HepG2 (cell line): ENCODE data around the gene GRIK2. TPM values are rescaled to one million over a fixed set of nuclear protein-coding genes. Genes with fewer than 3 reads are reported as not detected.

Experiments used
- ATAC-seq: fragments of 200-7000 bp; cut with Tn5 transposase; 3 replicates; pipeline ENCODE4 v1.9.1; 2020; ENCODE audit warnings: mild to moderate bottlenecking, moderate library complexity
- BruUV-seq: library from RNA; stranded (reverse); fragments of 400-500 nt; replicated peaks from 2 replicates; lab custom pipeline; 2021; lab: Mats Ljungman, UMichigan
- CTCF ChIA-PET: fragments of 300-600 bp; formaldehyde crosslinking; extraction: SDS; loops from one replicate; lab custom pipeline; 2021; ENCODE audit warnings: low total read pairs, inconsistent platforms, low intra/inter-chr PET ratio; lab: Yijun Ruan, JAX
- POLR2A ChIA-PET: fragments of 350-600 bp; sonication (Branson Sonifier 250); formaldehyde crosslinking; loops from one replicate; lab custom pipeline; 2020; ENCODE audit warnings: antibody characterized with exemption, inconsistent platforms; lab: Yijun Ruan, JAX
- DNase-seq: peaks from one replicate; pipeline ENCODE4 v3.0.0-alpha.2; 2015; ENCODE audit warnings: low spot score
- FAIRE-seq: peaks from 3 replicates; lab custom pipeline; 2011; peaks lifted over from hg19 to GRCh38; lab: Jason Lieb, UNC
- H2AFZ ChIP-seq: one replicate; pipeline ENCODE4 v1.6.1; 2011; ENCODE audit warnings: low read length, inconsistent platforms
- H3K27ac ChIP-seq: fragments of 300-600 bp; 3 replicates; pipeline ENCODE4 v1.8.0; 2011; ENCODE audit warnings: mixed run types, mild to moderate bottlenecking, mixed read lengths, low read length, inconsistent platforms; ENCODE audit not compliant: insufficient read depth; ENCODE audit errors: extremely low read length
- H3K27me3 ChIP-seq, 2 experiments: fragments of 200-600 bp in 1 of 2; 2 replicates in 1 of 2; 3 replicates in 1 of 2; pipeline versions ENCODE4 v1.6.0 to v1.8.0; 2011; ENCODE audit warnings: low read length in 2 of 2, mild to moderate bottlenecking in 2 of 2, moderate library complexity in 2 of 2, inconsistent platforms in 1 of 2; ENCODE audit not compliant: insufficient read depth in 2 of 2, control insufficient read depth in 1 of 2
- H3K36me3 ChIP-seq, 2 experiments: fragments of 200-600 bp in 1 of 2; replicated peaks in 1 of 2; 2 replicates in 1 of 2; 3 replicates in 1 of 2; pipeline versions ENCODE4 v1.5.1 to v1.8.0; 2011; ENCODE audit warnings: low read length in 2 of 2, inconsistent platforms in 1 of 2; ENCODE audit not compliant: insufficient read depth in 2 of 2, control insufficient read depth in 1 of 2
- H3K4me1 ChIP-seq: 2 replicates; pipeline ENCODE4 v1.5.1; 2012; ENCODE audit warnings: low read length, inconsistent platforms; ENCODE audit not compliant: insufficient read depth
- H3K4me2 ChIP-seq: 2 replicates; pipeline ENCODE4 v1.6.0; 2011; ENCODE audit warnings: low read depth, low read length, inconsistent platforms
- H3K4me3 ChIP-seq, 3 experiments: fragments of 200-600 bp in 1 of 3; sonication (generic), shearing (Covaris generic) in 1 of 3; replicated peaks in 1 of 3; 2 replicates each; pipeline ENCODE4 v1.5.1; 2011 to 2016; ENCODE audit warnings: low read length in 3 of 3, inconsistent platforms in 2 of 3, low read depth in 2 of 3, mild to moderate bottlenecking in 2 of 3, control low read depth in 1 of 3, mixed read lengths in 1 of 3; ENCODE audit not compliant: insufficient read depth in 1 of 3
- H3K79me2 ChIP-seq: one replicate; pipeline ENCODE4 v1.6.1; 2011; ENCODE audit warnings: low read length, inconsistent platforms; ENCODE audit not compliant: insufficient read depth
- H3K9ac ChIP-seq: 2 replicates; pipeline ENCODE4 v1.6.0; 2011; ENCODE audit warnings: mild to moderate bottlenecking, low read depth, low read length, inconsistent platforms; ENCODE audit not compliant: insufficient read depth
- H3K9me3 ChIP-seq: 2 replicates; pipeline ENCODE4 v1.5.1; 2012; ENCODE audit warnings: mild to moderate bottlenecking, low read length
- H4K20me1 ChIP-seq: 2 replicates; pipeline ENCODE4 v1.6.0; 2011; ENCODE audit warnings: inconsistent platforms, mild to moderate bottlenecking, low read length, moderate library complexity; ENCODE audit not compliant: insufficient read depth
- GFI1 ChIP-seq: sonication (generic); formaldehyde crosslinking; IDR thresholded peaks from 2 replicates; pipeline ENCODE4 v1.5.0; 2020; ENCODE audit warnings: missing genetic modification reagents, mild to moderate bottlenecking, borderline replicate concordance
- SRSF9 ChIP-seq: fragments of 200-400 bp; formaldehyde crosslinking; IDR thresholded peaks from 2 replicates; pipeline ENCODE4 v1.6.1; 2018; ENCODE audit warnings: borderline replicate concordance, mild to moderate bottlenecking, low read depth, low read length; ENCODE audit not compliant: insufficient read depth, poor library complexity, severe bottlenecking
- ZNF260 ChIP-seq: sonication (generic); formaldehyde crosslinking; IDR thresholded peaks from 2 replicates; pipeline ENCODE4 v1.4.0; 2020; ENCODE audit warnings: missing genetic modification reagents, low read depth, mild to moderate bottlenecking, borderline replicate concordance
- ZNF510 ChIP-seq: sonication (generic); formaldehyde crosslinking; IDR thresholded peaks from 2 replicates; pipeline ENCODE4 v1.4.0; 2020; ENCODE audit warnings: low read depth, mild to moderate bottlenecking, missing genetic modification reagents
- ZNF687 ChIP-seq: sonication (generic); formaldehyde crosslinking; IDR thresholded peaks from 2 replicates; pipeline ENCODE4 v1.5.1; 2020; ENCODE audit warnings: mild to moderate bottlenecking, missing genetic modification reagents, moderate library complexity
- WGBS: methylation state at CpG from one replicate; pipeline ENCODE4 v1.1.6; 2017; ENCODE audit warnings: low lambda C conversion rate; 5-methylcytosine and 5-hydroxymethylcytosine counted together
- in situ Hi-C: cut with HindIII; loops from 2 replicates; pipeline ENCODE4 v1.10.0; 2017; ENCODE audit warnings: low pct_unique_long_range_greater_than_20kb; ENCODE audit not compliant: extremely low pct_ligation_motif_present
- intact Hi-C: fragments of 100-400 bp; cut with micrococcal nuclease; formaldehyde crosslinking; loops from one replicate; pipeline ENCODE4 v1.10.0; 2022; ENCODE audit not compliant: unreplicated experiment
- polyA plus RNA-seq, 8 experiments: library from polyadenylated mRNA; depleted of rRNA in 3 of 8; stranded (reverse) in 7 of 8; unstranded in 1 of 8; fragments of >200 nt; fragmentation: Illumina TruSeq in 4 of 8; extraction: Trizol in 4 of 8; gene quantifications; 2 replicates each; pipeline versions ENCODE4 v1.2.1 to v1.2.3, GENCODE V29; 2011 to 2016; ENCODE audit warnings: low read depth in 4 of 8, missing spikeins in 1 of 8, mixed read lengths in 1 of 8; ENCODE audit not compliant: insufficient read depth in 1 of 8
- total RNA-seq, 5 experiments: library from RNA; depleted of rRNA; stranded (reverse); fragments of >200 nt; fragmentation: Illumina TruSeq; extraction: Trizol; gene quantifications; 2 replicates each; pipeline ENCODE4 v1.2.3, GENCODE V29; 2016; ENCODE audit warnings: low read depth in 1 of 5
- TF ChIP-seq, protein P1 (sequence below): sonication (generic); formaldehyde crosslinking; IDR thresholded peaks from 2 replicates; pipeline ENCODE4 v1.8.1; 2023; ENCODE audit warnings: mild to moderate bottlenecking, moderate library complexity, missing genetic modification reagents
- TF ChIP-seq, protein P2 (sequence below): sonication (generic); formaldehyde crosslinking; conservative IDR thresholded peaks from 2 replicates; pipeline ENCODE4 v1.8.0; 2022; ENCODE audit warnings: missing genetic modification reagents

Gene GRIK2
- total and polyA plus RNA-seq, 2 of the 13 experiments (the other 11 are each of a cell fraction or from before 2014, with no cell fraction given) = not detected

DNA sequence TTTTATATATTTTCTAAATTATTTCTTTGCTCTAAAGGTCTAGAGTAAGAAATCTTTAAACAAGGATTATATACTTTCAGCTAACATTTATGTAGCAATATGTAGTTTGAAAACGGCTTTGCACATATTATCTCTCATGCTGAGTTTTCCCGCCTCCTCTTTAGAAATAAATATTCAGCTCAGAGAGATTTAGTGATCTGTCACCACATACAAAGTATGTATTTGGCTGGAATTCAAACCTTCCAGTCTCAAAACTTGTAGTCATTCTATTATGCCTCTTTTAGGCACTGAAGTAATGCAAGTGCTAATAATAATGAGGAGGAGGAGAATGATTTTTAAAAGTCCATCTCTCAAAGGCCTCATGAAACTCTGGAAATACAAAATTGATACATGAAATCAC lies 525.0 kb downstream of the GRIK2 start (continued):
- TF ChIP-seq ZNF260 = no peak
- TF ChIP-seq ZNF510 (CRISPR knock-in tag) = no peak
- TF ChIP-seq, protein P1, sequence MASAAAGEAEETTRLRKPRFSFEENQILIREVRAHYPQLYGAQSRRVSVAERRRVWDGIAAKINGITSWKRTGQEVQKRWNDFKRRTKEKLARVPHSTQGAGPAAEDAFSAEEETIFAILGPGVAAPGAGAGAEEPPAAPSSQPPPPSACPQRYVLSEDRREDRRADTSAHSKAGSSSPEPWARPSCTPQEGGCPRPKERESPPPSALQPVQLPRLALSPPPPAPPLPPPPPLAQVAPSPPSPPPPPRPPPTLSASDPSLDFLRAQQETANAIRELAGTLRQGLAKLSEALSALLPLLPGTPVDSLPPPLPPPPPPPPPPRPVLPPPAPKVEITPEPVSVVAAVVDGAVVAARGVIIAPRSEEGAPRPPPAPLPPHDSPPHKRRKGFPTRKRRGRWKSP = no peak
- no peak for TF ChIP-seq GFI1 (CRISPR knock-in tag)
- TF ChIP-seq, protein P2, sequence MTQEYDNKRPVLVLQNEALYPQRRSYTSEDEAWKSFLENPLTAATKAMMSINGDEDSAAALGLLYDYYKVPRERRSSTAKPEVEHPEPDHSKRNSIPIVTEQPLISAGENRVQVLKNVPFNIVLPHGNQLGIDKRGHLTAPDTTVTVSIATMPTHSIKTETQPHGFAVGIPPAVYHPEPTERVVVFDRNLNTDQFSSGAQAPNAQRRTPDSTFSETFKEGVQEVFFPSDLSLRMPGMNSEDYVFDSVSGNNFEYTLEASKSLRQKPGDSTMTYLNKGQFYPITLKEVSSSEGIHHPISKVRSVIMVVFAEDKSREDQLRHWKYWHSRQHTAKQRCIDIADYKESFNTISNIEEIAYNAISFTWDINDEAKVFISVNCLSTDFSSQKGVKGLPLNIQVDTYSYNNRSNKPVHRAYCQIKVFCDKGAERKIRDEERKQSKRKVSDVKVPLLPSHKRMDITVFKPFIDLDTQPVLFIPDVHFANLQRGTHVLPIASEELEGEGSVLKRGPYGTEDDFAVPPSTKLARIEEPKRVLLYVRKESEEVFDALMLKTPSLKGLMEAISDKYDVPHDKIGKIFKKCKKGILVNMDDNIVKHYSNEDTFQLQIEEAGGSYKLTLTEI (CRISPR knock-in tag) = no peak

DNA sequence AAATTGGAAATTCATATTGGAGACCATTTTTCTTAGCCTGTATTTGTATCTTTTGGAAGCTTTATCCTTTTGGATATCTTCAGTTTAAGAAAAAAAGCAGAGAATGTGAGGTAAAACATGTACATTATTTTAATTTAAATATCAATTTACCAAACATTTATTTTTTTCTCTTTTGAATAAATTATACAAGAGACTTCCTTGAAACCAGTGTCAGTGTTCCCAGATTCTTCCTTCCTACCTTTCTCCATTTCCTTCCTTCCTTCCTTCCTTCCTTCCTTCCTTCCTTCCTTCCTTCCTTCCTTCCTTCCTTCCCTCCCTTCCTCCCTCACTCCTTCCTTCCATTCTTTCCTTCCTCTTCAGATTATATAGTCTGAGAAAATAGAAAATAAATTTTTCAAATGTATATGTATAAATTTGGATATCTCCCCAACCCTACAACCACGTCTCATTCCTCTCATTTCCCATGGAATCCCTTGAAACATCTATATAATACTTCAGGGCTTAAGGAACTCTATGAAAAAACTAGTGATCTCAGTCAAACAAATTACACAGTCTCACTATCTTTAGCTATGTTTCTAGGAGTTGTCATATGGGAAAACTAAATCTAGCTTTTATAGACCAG lies 528.4 kb downstream of the GRIK2 start:
- H3K27me3 ChIP-seq = no peaks in the 10 kb centered on the region
- H3K4me1 ChIP-seq = no peaks in the 10 kb centered on the region
- DNase-seq = no peak
- no peaks in the 10 kb centered on the region for H3K36me3 ChIP-seq
- 2% methylated on average over 1 of the region's 1 CpG for WGBS
- ChIA-PET CTCF (no interaction called here), POLR2A (no interaction called here)
- BruUV-seq = no TSS peak
- intact Hi-C loops = no loop called here
- no peaks in the 10 kb centered on the region for H4K20me1 ChIP-seq
- in situ Hi-C loops = no loop called here
- TF ChIP-seq SRSF9 = peak; percentile 37
- no peak for TF ChIP-seq ZNF687 (CRISPR knock-in tag)
- H3K27ac ChIP-seq = no peak overlapping the region
- H3K4me2 ChIP-seq = no peak overlapping the region
- FAIRE-seq = no peak
- ATAC-seq = no peak
- H3K4me3 ChIP-seq = no peak overlapping the region
- no peaks in the 10 kb centered on the region for H3K9me3 ChIP-seq
- no peak overlapping the region for H2AFZ ChIP-seq
- no peak overlapping the region for H3K9ac ChIP-seq
- no peaks in the 10 kb centered on the region for H3K79me2 ChIP-seq
